ENCODE results near the gene CACNG8. TPM values are rescaled to one million over a fixed set of nuclear protein-coding genes. Genes with fewer than 3 reads are reported as not detected.

CACNG8 gene
- total RNA-seq, 1 donor from 2014 or later: 0.03 TPM

DNA sequence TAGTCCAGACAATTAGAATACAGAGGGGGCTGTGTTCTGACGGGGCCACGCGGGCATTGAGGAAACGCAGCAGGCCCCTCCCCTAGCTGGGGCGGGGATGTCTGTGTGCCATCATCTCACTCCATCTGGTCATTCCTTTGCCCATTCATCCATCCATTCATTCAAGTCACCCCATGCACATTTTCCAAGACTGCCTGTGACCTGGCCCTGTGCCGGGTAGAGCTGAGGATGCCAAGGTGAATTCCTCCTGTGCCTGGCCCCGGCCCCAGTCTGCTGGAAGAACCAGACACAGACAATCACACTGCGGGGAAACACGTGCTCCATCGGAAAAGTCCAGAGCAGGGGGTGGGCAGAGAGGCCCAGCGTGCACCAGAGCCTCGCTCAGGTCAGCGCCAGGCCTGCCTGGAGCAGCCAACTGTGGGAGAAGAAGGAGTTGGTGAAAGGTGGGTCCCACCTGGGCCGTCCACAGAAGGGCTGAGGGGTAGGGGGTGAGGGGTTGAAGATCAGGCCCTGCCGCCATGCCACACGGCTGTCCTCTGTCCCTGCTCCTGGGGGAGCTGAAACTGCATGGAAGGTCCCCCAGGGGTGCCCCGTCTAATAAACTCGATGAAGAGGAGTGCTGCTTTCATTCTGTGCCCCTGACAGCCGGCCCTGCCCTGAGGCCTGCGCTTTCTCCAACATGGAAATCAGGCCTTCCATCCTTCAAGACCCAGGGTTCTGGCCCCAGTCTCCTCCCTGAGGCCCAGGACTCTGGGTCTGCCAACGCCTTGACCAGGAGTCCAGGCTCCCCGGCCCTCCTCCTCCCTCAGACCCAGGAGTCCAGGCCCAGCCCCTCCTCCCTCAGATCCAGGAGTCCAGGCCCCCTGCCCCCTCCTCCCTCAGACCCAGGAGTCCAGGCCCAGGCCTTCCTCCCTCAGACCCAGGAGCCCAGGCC is 27.1 kb downstream of the CACNG8 start:
- DNase-seq (ENCODE audit: missing footprints) (no peak), ATAC-seq (no peak)
- intact Hi-C loops (cut with DNase I): no loop called here

- DNase-seq (ENCODE audit: missing footprints): no peak
- no peak for ATAC-seq
- intact Hi-C loops (cut with DNase I): no loop called here
Observed at GRCh38 chr19:53991224-53992113, 28.7 kb downstream of the CACNG8 start, which contains the start of gene CACNG6. CACNG6 (plus strand) TSS chr19:53991637; CDS start chr19:53992878, 1,241 bp downstream.

DNA sequence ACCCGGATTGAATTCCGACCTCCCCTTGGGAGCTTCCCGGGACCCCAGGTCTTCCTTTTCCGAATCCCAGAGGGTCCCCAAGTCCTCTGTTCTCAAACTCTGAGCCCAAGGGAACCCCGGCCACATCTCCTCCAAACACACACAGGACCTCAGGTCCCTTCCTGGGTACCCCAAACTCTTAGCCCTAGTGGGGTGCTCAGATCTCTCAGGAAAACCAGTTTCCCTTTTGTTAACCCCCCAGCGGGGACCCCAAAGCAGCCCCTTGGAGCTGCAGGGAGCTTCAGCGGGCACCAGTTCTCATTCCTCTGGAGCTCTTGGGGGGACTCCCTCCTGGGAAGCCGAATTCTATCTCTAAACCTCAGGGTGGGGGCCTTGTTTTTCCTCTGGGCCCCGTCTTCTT is 29.5 kb downstream of the CACNG8 start:
- DNase-seq (ENCODE audit: missing footprints) (no peak), ATAC-seq (no peak)
- intact Hi-C loops (cut with DNase I): no loop called here

- DNase-seq (ENCODE audit: missing footprints) (no peak), ATAC-seq (no peak)
- intact Hi-C loops (cut with DNase I): no loop called here
Observed at GRCh38 chr19:53992815-53993214, 30.1 kb downstream of the CACNG8 start.

- intact Hi-C loops (cut with DNase I): no loop called here
- DNase-seq (ENCODE audit: missing footprints) (no peak), ATAC-seq (no peak)
Observed at GRCh38 chr19:53993448-53993847, 30.7 kb downstream of the CACNG8 start.

DNA sequence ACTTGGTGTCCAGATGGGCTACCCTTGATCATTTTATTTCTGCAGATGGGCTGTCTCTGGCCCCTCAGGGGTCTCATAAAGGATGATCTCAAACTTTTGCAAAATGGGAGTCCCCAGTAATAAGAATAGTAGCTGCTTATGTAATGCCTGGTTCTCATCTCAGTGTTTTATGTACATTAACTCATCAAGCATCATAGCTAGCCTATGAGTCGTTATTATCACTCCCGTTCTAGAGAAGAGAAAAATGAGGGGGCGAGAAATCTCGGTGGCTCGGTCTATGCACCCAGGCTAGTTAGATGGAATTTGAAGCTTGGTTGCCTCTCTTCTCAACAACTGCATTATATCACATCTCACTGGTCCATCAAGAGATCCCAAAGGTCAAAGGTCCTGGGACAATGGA is 32.1 kb downstream of the CACNG8 start:
- no peak for DNase-seq (ENCODE audit: missing footprints)
- no peak for ATAC-seq
- intact Hi-C loops (cut with DNase I): no loop called here

DNA sequence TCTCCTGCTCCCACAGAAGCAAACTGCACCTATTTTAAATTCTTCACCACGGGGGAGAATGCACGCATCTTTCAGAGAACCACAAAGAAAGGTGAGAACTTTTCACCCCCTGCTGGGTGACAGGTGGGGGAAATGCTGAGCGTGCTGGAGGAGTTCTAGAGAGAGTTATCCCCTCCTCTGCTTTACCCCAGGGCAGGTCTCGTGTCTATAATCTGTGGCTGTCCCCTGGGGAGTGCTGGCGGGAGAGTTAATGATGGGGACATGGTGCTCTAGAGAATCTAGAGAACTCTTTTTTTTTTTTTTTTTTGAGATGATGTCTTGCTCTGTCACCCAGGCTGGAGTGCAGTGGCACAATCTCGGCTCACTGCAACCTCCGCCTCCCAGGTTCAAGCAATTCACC is 35.5 kb downstream of the CACNG8 start:
- ATAC-seq: no peak
- DNase-seq (ENCODE audit: missing footprints): no peak
- intact Hi-C loops (cut with DNase I): no loop called here

GRCh38 chr19:53999694-54000093 is 37.0 kb downstream of the CACNG8 start:
- intact Hi-C loops (cut with DNase I): no loop called here
- no peak for ATAC-seq

DNA sequence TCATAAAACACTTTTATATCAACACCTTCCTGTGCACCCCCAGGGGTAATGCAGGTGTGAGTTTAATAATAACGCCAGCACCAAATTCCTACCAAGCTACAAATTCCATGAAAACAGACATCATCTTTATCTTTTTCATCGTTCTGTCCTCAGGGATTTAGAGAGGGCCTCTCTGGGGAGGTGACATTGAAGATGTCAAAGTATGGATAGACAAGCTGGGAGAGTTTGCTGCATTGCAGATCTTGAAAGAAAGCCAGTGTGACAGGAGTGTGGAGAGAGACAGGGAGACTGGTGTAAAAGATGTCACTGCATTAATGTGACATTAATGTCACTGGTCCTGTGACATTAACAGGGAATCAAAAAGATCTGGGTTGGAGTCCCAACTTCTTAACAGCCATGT is 38.8 kb downstream of the CACNG8 start:
- ATAC-seq (no peak), DNase-seq (ENCODE audit: missing footprints) (no peak)
- intact Hi-C loops (cut with DNase I): no loop called here

More at GRCh38 chr19:53999694-54000093, 37.0 kb downstream of the CACNG8 start:
- no peak for DNase-seq (ENCODE audit: missing footprints)

DNA sequence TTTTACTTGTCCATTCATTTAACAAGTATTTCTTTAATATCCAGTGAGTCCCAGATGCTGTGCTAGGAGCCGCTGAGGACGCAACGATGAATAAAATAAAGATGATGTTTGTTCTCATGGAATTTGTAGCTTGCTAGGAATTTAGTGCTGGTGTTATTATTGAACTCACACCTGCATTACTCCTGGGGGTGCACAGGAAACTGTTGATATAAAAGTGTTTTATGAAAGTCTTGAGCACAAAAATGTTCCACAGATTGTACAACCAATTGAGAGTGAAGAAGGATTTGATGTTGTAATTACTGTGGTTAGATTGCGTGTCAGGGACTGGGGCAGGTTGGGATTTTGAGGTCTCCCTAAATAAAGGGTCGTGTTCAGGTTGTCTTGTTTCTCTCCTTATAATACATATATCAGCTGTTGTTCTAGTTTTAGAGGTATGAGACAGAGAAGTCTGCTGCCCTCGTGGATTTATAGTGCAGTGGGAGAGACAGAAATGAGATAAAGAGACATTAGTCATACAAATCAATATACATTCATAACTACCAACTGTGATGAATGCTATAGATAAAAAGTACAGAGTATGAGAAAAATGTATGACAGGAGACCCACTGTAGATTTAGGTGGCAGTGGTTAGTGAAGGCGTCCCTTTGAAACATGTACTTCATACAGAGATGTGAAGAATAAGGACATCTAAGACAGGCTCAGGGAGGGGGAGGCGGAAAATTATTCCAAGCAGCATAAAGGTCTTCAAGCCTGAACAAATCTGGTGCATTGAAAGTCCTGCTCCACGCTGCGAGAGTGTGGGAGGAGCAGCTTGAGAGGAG is 40.0 kb downstream of the CACNG8 start:
- ATAC-seq (no peak), DNase-seq (ENCODE audit: missing footprints) (no peak)
- intact Hi-C loops (cut with DNase I): no loop called here

DNA sequence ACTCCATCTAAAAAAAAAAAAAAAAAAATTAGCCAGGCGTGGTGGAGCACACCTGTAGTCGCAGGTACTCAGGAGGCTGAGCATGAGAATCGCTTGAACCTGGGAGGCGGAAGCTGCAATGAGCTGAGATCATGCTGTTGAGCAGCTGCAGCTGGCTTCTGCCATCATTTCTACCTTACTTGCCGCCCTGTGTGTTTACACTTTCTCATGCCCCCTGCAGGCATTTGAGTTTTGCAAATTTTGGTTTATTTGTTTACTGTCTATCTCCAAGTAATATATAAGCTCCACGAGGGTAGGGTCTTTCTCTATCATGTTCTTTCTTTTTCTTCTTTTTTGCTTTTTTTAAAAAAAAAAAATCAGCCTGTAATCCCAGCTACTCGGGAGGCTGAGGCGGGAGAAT is 46.7 kb downstream of the CACNG8 start:
- DNase-seq (ENCODE audit: missing footprints) (no peak), ATAC-seq (no peak)
- intact Hi-C loops (cut with DNase I): no loop called here

DNA sequence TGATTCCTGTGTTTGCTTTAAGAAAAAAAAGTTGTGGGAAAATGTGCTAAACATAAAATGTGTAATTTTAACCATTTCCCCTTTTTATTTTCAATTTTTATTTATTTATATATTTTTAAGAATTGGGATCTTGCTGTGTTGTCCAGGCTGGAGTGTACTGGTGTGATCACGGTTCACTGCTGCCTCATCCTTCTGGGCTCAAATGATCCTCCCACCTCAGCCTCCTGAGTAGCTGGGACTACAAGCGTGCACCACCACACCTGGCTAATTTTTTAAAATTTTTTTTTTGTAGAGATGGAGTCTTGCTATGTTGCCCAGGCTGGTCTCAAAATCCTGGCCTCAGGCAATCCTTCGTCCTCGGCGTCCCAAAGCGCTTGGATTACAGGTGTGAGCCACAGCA is 47.7 kb downstream of the CACNG8 start:
- intact Hi-C loops (cut with DNase I): no loop called here
- DNase-seq (ENCODE audit: missing footprints) (no peak), ATAC-seq (no peak)

- ATAC-seq: no peak
- intact Hi-C loops (cut with DNase I): no loop called here
- DNase-seq (ENCODE audit: missing footprints): no peak
Observed at GRCh38 chr19:54011507-54012211, 48.9 kb downstream of the CACNG8 start.

DNA sequence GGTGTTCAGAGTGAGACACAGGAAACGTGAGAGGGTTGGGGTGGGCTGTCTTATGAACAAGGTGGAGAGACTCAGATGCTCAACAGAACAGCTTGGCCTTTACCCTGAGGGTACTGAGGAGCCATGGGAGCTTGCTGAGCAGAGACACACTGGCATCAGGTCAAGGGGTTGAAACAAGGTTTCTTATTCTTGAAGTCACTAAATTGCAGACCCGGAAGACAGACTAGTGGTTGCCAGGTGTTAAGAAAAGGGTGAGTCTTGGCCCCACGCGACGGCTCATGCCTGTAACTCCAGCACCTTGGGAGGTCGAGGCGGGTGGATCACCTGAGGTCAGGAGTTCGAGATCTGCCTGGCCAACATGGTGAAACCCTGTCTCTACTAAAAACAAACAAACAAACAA is 51.1 kb downstream of the CACNG8 start:
- ATAC-seq: no peak
- no peak for DNase-seq (ENCODE audit: missing footprints)
- intact Hi-C loops (cut with DNase I): no loop called here

DNA sequence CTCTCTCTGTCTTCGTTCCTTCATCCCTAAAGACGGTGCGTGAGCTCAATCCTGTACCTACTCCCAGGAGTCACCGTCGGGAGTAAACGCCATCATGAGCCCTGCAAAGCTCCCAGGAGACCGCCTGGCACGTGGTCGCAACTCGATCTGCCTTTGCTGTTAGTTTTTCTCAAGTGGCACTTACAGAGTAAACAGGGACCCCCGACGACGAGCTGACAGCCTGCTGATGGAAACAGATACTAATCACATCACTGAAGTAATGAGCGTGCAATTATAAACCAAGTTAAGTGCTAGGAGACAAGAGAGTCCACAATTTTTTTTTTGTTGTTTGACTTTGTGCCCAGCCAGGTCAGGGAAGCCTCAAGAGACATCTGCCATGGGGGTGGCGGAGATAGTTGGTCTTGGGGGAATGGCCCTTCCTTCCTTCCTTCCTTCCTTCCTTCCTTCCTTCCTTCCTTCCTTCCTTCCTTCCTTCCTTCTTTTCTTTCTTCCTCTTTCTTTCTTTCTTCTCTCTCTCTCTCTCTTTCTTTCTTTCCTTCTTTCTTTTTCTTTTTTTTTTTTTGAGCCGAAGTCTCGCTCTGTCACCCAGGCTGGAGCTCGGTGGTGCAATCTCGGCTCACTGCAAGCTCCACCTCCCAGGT is 52.3 kb downstream of the CACNG8 start:
- intact Hi-C loops (cut with DNase I): no loop called here
- DNase-seq (ENCODE audit: missing footprints): no peak
- no peak for ATAC-seq

DNA sequence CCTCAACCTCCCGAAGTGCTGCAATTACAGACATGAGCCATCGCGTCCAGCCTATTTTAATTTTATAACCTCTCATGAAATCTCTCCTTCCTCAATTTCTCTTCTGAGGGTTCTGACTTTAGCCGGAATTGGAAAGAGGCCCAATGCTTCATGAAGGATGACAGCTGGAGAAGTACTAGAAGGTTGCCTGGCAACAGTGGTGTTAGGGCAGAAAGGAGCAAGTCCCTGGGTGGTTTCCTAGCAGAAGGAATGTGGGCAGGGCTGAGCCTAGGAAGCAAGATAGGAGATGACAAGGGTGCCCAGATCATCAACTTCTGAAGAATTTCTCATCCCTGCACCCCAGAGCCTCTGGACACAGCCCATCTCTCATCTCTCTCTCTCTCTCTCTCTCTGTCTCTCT is 54.5 kb downstream of the CACNG8 start:
- intact Hi-C loops (cut with DNase I): no loop called here
- DNase-seq (ENCODE audit: missing footprints) (no peak), ATAC-seq (no peak)

- DNase-seq (ENCODE audit: missing footprints): no peak
- no peak for ATAC-seq
- intact Hi-C loops (cut with DNase I): loop anchor here (5.0 to 10.0 kb wide), 2 partner anchors 114 to 217 kb away; partner anchors contain the start of gene CACNG7
Observed at GRCh38 chr19:54021363-54021762, 58.6 kb downstream of the CACNG8 start.

DNA sequence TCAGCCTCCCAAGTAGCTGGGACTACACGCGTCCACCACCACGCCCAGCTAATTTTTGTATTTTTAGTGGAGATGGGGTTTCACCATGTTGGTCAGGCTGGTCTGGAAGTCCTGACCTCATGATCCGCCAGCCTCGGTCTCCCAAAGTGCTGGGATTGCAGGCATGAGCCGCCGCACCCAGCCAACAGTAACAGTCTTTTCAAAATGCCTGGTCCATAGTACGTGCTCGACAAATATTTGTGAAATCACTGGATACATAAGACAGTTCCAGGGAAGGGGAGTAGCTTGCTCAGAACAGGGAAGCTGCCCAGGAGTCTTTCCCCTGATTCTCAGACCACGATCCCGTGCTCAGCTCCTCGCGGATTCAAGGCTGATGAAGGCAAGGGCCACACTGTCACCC is 59.2 kb downstream of the CACNG8 start:
- ATAC-seq: no peak
- intact Hi-C loops (cut with DNase I): loop anchor here (5.0 to 10.0 kb wide), 2 partner anchors 115 to 217 kb away; partner anchors contain the start of gene CACNG7
- no peak for DNase-seq (ENCODE audit: missing footprints)

Measured in Right ventricle myocardium inferior (tissue), 1 donor.